A549 (cell line): ENCODE results near the gene PPP1R3D.

Experiments
- JUNB ChIP-seq: fragments of >200 bp; sonication (Bioruptor Twin); formaldehyde crosslinking; IDR thresholded peaks from 2 replicates; pipeline ENCODE4 v1.6.1; 2016
- TF ChIP-seq, protein P1 (sequence below): fragments of >200 bp; sonication (Bioruptor Twin); formaldehyde crosslinking; IDR thresholded peaks from 3 replicates; pipeline ENCODE4 v1.5.1; 2016
- TF ChIP-seq, protein P2 (sequence below): IDR thresholded peaks from 2 replicates; pipeline ENCODE4 v1.6.1; 2012

DNA sequence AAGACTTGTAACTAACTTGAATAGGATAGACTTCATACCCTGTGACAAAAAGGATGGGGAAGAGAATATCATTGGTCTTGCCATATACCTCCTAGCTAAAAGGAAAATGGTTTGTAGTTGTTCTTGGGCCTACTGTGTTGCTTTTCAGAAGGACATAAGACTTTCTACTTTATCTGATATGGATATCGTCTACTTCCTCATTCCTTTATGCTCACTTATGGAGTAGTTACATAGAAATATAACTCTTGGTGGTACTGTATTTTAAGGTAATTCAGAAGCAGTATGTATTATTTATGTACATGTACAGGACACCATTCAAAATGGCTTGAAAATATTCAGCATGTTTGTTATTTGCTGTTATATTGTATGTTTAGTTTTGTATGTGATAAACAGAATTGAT, 8.1 kb upstream of the PPP1R3D start:
- TF ChIP-seq, protein P1, sequence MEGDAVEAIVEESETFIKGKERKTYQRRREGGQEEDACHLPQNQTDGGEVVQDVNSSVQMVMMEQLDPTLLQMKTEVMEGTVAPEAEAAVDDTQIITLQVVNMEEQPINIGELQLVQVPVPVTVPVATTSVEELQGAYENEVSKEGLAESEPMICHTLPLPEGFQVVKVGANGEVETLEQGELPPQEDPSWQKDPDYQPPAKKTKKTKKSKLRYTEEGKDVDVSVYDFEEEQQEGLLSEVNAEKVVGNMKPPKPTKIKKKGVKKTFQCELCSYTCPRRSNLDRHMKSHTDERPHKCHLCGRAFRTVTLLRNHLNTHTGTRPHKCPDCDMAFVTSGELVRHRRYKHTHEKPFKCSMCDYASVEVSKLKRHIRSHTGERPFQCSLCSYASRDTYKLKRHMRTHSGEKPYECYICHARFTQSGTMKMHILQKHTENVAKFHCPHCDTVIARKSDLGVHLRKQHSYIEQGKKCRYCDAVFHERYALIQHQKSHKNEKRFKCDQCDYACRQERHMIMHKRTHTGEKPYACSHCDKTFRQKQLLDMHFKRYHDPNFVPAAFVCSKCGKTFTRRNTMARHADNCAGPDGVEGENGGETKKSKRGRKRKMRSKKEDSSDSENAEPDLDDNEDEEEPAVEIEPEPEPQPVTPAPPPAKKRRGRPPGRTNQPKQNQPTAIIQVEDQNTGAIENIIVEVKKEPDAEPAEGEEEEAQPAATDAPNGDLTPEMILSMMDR: no peak
- TF ChIP-seq, protein P2, sequence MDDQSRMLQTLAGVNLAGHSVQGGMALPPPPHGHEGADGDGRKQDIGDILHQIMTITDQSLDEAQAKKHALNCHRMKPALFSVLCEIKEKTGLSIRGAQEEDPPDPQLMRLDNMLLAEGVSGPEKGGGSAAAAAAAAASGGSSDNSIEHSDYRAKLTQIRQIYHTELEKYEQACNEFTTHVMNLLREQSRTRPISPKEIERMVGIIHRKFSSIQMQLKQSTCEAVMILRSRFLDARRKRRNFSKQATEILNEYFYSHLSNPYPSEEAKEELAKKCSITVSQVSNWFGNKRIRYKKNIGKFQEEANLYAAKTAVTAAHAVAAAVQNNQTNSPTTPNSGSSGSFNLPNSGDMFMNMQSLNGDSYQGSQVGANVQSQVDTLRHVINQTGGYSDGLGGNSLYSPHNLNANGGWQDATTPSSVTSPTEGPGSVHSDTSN: no peak
- no peak for TF ChIP-seq JUNB
